GM13977 (cell line): ENCODE data around the gene SNTG2.

Experiments
- DNase-seq: peaks from one replicate; pipeline ENCODE4 v3.0.0; 2012; ENCODE audit warnings: low spot score
- in situ Hi-C: fragments of 300-500 bp; cut with MboI; formaldehyde crosslinking; loops from one replicate; pipeline ENCODE4 v1.12.0; 2022; ENCODE audit warnings: low sequenced_read_pairs, low pct_unique_long_range_greater_than_20kb, mixed read lengths, inconsistent platforms; ENCODE audit not compliant: unreplicated experiment
- TF ChIP-seq, protein P1 (sequence below): IDR thresholded peaks from 2 replicates; pipeline ENCODE4 v1.5.1; 2012; ENCODE audit warnings: mild to moderate bottlenecking, control low read depth; ENCODE audit not compliant: insufficient read depth; ENCODE audit errors: extremely low read depth, missing control alignments

The SNTG2 gene

GRCh38 chr2:1208522-1208921 lies 257.9 kb downstream of the SNTG2 start:
- in situ Hi-C loops = no loop called here
- no peak for DNase-seq
- TF ChIP-seq, protein P1, sequence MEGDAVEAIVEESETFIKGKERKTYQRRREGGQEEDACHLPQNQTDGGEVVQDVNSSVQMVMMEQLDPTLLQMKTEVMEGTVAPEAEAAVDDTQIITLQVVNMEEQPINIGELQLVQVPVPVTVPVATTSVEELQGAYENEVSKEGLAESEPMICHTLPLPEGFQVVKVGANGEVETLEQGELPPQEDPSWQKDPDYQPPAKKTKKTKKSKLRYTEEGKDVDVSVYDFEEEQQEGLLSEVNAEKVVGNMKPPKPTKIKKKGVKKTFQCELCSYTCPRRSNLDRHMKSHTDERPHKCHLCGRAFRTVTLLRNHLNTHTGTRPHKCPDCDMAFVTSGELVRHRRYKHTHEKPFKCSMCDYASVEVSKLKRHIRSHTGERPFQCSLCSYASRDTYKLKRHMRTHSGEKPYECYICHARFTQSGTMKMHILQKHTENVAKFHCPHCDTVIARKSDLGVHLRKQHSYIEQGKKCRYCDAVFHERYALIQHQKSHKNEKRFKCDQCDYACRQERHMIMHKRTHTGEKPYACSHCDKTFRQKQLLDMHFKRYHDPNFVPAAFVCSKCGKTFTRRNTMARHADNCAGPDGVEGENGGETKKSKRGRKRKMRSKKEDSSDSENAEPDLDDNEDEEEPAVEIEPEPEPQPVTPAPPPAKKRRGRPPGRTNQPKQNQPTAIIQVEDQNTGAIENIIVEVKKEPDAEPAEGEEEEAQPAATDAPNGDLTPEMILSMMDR = no peak

- in situ Hi-C loops = no loop called here
- TF ChIP-seq, protein P1 = no peak
- DNase-seq = no peak
Measured at GRCh38 chr2:1209246-1209645, 258.6 kb downstream of the SNTG2 start.

- DNase-seq = no peak
- TF ChIP-seq, protein P1 = no peak
- in situ Hi-C loops = no loop called here
Measured at GRCh38 chr2:1209761-1210160, 259.1 kb downstream of the SNTG2 start.

GRCh38 chr2:1210352-1210751 lies 259.7 kb downstream of the SNTG2 start:
- TF ChIP-seq, protein P1 = no peak
- DNase-seq = no peak
- in situ Hi-C loops = no loop called here

DNA sequence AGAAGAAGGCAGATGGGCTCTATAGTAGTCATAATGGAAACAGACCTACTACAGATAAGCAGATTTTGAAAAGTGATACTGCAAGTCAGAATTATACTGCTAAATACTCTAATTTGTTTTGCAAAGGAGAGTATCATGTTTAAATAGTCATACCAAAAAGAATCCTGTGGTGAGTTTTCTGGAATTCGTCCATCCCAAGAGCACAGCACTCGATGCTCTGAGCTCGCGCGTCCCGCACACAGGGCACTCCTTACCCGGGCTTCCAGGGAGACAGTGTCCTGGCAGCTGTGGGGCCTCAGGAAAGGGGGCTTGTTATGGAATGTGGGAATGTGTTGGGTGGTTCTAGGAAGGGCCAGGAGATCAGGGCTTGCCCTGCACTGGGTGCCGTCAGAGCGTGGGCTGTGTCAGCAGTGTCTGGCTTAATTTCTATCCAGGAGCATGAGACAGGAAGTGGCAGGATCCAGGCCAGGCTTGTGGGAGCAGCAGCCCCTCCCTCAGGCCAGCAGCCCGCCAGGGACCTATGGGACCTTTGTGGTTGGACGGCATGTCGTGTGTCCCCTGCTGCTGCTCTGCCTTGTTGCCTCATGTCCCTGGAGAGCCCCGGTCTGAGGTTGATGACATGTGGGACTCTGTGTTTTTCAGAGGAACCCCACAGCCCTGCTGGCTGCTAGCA lies 269.4 kb downstream of the SNTG2 start:
- peak; percentile 2 for DNase-seq
- TF ChIP-seq, protein P1 = no peak
- in situ Hi-C loops = no loop called here

- no peak for DNase-seq
- in situ Hi-C loops = no loop called here
- TF ChIP-seq, protein P1 = no peak
Measured at GRCh38 chr2:1222056-1222455, 271.4 kb downstream of the SNTG2 start.
